ENCODE measurements around the gene HNRNPH2.

HNRNPH2 gene

DNA sequence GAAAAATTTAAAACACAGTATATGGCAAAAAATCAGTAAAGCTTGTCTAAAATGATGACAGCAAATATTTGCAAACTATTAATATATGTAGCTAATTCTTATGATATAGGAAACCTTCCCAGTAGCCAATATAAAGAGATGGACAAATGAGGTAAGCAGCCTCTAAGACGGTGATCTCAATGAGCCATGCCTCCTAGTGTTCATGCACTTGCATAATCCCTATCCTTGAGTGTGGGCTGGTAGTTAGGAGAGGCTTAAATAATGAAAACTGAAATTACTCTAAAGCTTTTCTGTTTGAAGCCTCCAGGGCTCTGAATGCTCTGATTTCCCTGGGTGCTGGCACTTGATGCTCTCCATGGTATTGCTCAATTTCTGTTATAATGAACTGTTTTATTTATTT, 52.6 kb downstream of the HNRNPH2 start:
- Histone ChIP-seq H3K36me3 (ENCODE audit: low read depth) (no peaks in the 10 kb centered on the region), H3K9me3 (ENCODE audit: severe bottlenecking) (no peaks in the 10 kb centered on the region), H3K27me3 (ENCODE audit: insufficient read depth, poor library complexity, severe bottlenecking) (no peaks in the 10 kb centered on the region), H3K27ac (ENCODE audit: poor library complexity, severe bottlenecking) (no peak overlapping the region), H3K4me3 (ENCODE audit: severe bottlenecking) (no peak overlapping the region), H3K4me1 (ENCODE audit: insufficient read depth, poor library complexity, severe bottlenecking) (no peaks in the 10 kb centered on the region)
- ATAC-seq (ENCODE audit: low read depth) (no peak), DNase-seq (ENCODE audit: low spot score) (no peak)
- TF ChIP-seq, protein P1, sequence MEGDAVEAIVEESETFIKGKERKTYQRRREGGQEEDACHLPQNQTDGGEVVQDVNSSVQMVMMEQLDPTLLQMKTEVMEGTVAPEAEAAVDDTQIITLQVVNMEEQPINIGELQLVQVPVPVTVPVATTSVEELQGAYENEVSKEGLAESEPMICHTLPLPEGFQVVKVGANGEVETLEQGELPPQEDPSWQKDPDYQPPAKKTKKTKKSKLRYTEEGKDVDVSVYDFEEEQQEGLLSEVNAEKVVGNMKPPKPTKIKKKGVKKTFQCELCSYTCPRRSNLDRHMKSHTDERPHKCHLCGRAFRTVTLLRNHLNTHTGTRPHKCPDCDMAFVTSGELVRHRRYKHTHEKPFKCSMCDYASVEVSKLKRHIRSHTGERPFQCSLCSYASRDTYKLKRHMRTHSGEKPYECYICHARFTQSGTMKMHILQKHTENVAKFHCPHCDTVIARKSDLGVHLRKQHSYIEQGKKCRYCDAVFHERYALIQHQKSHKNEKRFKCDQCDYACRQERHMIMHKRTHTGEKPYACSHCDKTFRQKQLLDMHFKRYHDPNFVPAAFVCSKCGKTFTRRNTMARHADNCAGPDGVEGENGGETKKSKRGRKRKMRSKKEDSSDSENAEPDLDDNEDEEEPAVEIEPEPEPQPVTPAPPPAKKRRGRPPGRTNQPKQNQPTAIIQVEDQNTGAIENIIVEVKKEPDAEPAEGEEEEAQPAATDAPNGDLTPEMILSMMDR (IDR thresholded peaks at IDR 0.05; ENCODE audit: poor library complexity, severe bottlenecking): no peak

DNA sequence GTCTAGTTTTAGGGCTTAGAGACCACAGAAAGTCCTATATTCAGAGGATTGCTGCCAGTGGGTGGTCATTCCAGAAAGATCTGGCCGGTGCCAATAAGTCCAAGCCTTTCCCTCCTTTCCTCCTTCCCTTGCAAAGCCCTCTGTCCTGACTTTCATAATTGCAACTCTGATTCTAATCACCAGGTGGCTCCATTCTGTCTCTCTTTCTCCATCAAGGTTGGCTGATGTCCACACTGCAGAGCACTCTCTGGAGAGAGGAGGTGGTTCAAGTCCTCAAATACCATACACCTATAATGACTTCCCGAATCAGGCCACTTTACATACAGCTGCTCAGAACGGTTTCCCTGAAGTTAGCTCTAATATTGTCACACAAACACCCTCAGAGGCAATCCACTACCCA, 54.9 kb downstream of the HNRNPH2 start:
- TF ChIP-seq, protein P1 (IDR thresholded peaks at IDR 0.05; ENCODE audit: poor library complexity, severe bottlenecking): peak; percentile 21
- Histone ChIP-seq H3K36me3 (ENCODE audit: low read depth) (no peaks in the 10 kb centered on the region), H3K9me3 (ENCODE audit: severe bottlenecking) (no peaks in the 10 kb centered on the region), H3K27ac (ENCODE audit: poor library complexity, severe bottlenecking) (no peak overlapping the region), H3K27me3 (ENCODE audit: insufficient read depth, poor library complexity, severe bottlenecking) (no peaks in the 10 kb centered on the region), H3K4me1 (ENCODE audit: insufficient read depth, poor library complexity, severe bottlenecking) (no peaks in the 10 kb centered on the region), H3K4me3 (ENCODE audit: severe bottlenecking) (no peak overlapping the region)
- peak; percentile 57; the same call in 2 of the 3 replicates for ATAC-seq (ENCODE audit: low read depth)
- no peak for DNase-seq (ENCODE audit: low spot score)

Measured in RWPE2 (cell line).